CD4-positive, alpha-beta T cell treated with Interleukin-6 at 100 ng/mL for 8 hours (primary cell): ENCODE data around the gene GAS7.
"Not testable (repeated sequence)": the region's sequence is repeated elsewhere in the genome, so short reads cannot be mapped to it uniquely, and the experiment has no call there.

ENCODE experiments used
- DNase-seq: peaks from one replicate; pipeline ENCODE4 v3.0.0-alpha.2; 2020; ENCODE audit warnings: mixed read lengths, low spot score

GAS7 gene

GRCh38 chr17:10021272-10021984 lies 177.0 kb downstream of the GAS7 start:
- DNase-seq = no peak

- no peak for DNase-seq
Observed at GRCh38 chr17:10019941-10020451, 178.4 kb downstream of the GAS7 start.

- no peak for DNase-seq
Observed at GRCh38 chr17:10018461-10018891, 179.9 kb downstream of the GAS7 start.

GRCh38 chr17:10016958-10017570 lies 181.3 kb downstream of the GAS7 start:
- DNase-seq = not testable (repeated sequence)

- no peak for DNase-seq
Observed at GRCh38 chr17:10013365-10014112, 184.9 kb downstream of the GAS7 start.

GRCh38 chr17:10010752-10011151 lies 187.7 kb downstream of the GAS7 start:
- DNase-seq = no peak

GRCh38 chr17:10003705-10004104 lies 194.7 kb downstream of the GAS7 start:
- no peak for DNase-seq

- not testable (repeated sequence) for DNase-seq
Observed at GRCh38 chr17:10002567-10003360, 195.6 kb downstream of the GAS7 start.

- no peak for DNase-seq
Observed at GRCh38 chr17:10001306-10001873, 197.0 kb downstream of the GAS7 start.

- DNase-seq = no peak
Observed at GRCh38 chr17:9999919-10000695, 198.3 kb downstream of the GAS7 start.

- DNase-seq = no peak
Observed at GRCh38 chr17:9998060-9998459, 200.3 kb downstream of the GAS7 start.

GRCh38 chr17:9994761-9995160 lies 203.6 kb downstream of the GAS7 start:
- DNase-seq = no peak

- no peak for DNase-seq
Observed at GRCh38 chr17:9991796-9992195, 206.6 kb downstream of the GAS7 start.

- no peak for DNase-seq
Observed at GRCh38 chr17:9991351-9991750, 207.1 kb downstream of the GAS7 start.

GRCh38 chr17:9987779-9988585 lies 210.4 kb downstream of the GAS7 start:
- DNase-seq = peak; percentile 11

- no peak for DNase-seq
Observed at GRCh38 chr17:9986754-9987382, 211.5 kb downstream of the GAS7 start.

- no peak for DNase-seq
Observed at GRCh38 chr17:9985646-9986045, 212.8 kb downstream of the GAS7 start.

GRCh38 chr17:9984768-9985167 lies 213.6 kb downstream of the GAS7 start:
- no peak for DNase-seq

GRCh38 chr17:9982159-9982558 lies 216.2 kb downstream of the GAS7 start:
- DNase-seq = no peak
